22Rv1 (cell line): Measurements from ENCODE around the gene RPN2.

Experiments
- H3K27ac ChIP-seq: fragments of 450-650 bp; 2 replicates; pipeline ENCODE4 v1.5.1; 2017
- ZFX ChIP-seq: fragments of 450-650 bp; IDR thresholded peaks from 2 replicates; pipeline ENCODE4 v1.6.1; 2017; ENCODE audit warnings: antibody characterized with exemption, borderline replicate concordance
- TF ChIP-seq, protein P1 (sequence below): fragments of 450-650 bp; IDR thresholded peaks from 2 replicates; pipeline ENCODE4 v1.5.1; 2017; ENCODE audit warnings: mild to moderate bottlenecking

Gene RPN2

DNA sequence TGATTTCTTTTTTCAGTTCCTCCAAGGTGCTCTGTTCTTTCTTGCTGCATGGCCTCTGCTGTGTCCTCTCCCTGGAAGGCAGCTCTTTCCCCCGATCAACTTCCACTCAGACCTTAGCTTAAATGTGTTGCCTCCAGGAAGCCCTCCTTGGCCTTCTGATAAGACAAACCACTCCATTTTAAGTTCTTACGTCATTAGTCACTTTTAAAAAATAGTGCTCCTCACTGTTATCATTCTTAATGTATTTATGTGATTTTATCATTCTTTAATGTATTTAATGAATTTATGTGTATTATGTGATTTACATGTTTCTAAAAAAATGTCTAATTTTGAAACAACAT lies 98.1 kb downstream of the RPN2 start:
- TF ChIP-seq, protein P1, sequence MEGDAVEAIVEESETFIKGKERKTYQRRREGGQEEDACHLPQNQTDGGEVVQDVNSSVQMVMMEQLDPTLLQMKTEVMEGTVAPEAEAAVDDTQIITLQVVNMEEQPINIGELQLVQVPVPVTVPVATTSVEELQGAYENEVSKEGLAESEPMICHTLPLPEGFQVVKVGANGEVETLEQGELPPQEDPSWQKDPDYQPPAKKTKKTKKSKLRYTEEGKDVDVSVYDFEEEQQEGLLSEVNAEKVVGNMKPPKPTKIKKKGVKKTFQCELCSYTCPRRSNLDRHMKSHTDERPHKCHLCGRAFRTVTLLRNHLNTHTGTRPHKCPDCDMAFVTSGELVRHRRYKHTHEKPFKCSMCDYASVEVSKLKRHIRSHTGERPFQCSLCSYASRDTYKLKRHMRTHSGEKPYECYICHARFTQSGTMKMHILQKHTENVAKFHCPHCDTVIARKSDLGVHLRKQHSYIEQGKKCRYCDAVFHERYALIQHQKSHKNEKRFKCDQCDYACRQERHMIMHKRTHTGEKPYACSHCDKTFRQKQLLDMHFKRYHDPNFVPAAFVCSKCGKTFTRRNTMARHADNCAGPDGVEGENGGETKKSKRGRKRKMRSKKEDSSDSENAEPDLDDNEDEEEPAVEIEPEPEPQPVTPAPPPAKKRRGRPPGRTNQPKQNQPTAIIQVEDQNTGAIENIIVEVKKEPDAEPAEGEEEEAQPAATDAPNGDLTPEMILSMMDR, result no peak
- TF ChIP-seq ZFX, result no peak
- no peak overlapping the region for H3K27ac ChIP-seq

DNA sequence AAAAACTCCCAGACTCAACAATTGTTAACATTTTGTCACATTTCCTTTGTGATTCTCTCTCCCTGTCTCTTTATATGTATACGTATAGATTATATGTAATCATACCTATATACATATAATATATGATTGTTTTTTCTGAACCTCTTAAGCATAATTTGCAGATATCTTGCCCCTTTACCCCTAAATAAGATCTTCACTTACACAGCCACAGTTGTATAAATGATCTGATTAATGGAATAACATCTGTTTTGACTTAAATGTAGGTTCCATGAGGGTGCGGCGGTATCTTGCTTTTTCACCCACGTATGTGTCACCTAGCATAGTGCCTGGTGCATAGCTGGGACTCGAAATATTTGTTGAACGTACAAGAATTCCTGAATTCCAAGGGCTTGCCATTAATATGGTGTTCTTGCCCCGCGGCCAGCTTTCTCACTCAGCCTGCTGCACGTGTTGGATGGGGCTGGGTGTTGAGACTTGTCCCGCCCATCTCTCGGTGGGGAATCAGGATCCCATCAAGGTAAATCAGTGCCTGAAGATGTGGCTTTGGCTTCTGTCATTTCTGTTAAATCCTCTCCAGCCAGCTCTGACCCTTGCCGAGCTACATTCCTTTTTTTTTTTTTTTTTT lies 99.9 kb downstream of the RPN2 start:
- no peak overlapping the region for H3K27ac ChIP-seq
- TF ChIP-seq ZFX, result no peak
- TF ChIP-seq, protein P1, result no peak

DNA sequence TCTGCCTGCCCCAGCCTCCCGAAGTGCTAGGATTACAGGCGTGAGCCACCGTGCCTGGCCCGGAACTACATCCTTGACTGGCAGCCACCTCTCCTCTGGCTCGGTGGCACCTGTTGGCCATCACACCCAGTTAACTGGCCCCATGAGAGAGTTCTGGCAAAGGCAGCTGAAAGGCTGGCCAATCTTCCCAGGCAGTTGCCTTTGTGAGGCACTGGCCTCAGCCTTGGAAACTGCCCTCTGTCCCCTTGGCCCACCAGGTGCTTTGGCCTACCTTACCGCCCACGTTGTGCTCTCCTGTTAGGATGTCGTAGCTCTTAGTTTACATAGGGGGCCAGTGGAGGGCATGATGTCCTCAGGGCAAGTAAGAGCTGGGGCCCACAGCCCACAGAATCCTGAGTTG lies 100.7 kb downstream of the RPN2 start:
- no peak overlapping the region for H3K27ac ChIP-seq
- no peak for TF ChIP-seq ZFX
- TF ChIP-seq, protein P1, result no peak

DNA sequence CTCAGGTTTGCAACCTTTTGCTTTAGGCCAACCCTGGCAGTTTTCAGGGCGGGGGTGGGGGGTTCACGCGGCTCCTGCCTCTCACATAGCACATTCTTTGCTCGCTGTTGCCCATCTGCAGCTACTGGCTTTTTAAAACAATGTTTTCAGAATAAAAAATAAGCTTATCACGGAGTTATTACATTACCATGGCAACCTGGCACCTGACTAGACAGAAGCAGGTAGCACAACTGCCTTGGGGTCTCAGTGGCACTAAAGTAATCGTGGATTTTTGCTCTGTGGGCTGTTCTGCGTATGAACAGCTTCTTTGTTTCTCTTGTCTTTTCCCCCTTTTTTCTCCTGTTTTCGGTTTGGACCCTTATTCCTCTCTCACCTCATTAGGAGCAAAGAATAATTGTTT lies 101.3 kb downstream of the RPN2 start:
- no peak overlapping the region for H3K27ac ChIP-seq
- no peak for TF ChIP-seq ZFX
- TF ChIP-seq, protein P1, result no peak

DNA sequence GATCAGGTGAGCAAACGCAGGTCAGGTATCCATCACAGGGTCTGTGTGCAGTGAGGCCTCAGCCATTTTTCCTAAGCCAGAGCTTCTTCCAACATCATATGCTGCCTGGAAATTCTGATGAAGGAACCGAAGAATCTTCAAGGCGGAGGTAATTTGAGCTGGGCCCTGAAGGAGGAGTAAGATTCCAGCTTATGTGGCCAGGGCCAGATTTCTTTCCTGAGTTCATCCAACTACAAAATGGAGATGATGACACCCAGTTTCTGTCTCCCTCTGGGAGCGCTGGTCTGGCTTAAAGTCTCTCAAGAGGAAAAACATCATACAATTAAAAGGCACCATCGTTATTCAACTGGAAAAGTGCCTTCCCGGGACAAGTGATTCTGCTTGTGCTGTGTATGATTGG lies 103.4 kb downstream of the RPN2 start:
- no peak overlapping the region for H3K27ac ChIP-seq
- TF ChIP-seq, protein P1, result no peak
- no peak for TF ChIP-seq ZFX

DNA sequence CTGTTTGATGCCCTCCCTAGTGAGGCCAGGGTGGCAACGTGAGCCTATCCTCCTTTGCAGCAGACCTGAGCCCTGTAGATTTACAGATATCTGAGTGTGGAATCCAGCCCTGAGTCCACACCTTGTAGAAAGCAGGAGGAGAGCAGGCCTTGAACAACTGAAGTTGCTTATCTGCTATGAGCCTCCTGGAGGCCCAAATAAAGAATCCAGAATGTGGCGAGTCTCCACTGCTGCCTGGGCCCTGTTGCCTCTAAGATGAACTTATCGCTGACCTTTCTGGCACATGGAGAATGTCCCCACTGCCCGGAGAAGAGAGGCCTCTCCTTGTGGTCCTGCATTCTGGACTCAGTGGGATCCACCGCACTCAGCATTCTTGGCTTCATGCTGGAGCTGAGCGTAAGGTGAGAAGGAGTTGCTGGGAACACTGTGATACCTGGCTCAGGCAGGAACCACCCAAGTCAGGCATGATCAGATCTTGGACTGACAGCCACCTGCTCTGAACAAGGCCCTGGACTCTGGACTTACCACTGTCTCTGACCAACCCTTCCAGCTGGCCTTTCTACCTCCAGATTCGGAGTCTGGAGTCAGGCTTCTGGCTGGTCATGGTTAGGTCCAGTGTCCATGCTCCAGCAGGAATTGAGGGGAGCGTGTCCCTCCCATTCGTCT lies 104.5 kb downstream of the RPN2 start:
- TF ChIP-seq ZFX, result no peak
- TF ChIP-seq, protein P1, result no peak

DNA sequence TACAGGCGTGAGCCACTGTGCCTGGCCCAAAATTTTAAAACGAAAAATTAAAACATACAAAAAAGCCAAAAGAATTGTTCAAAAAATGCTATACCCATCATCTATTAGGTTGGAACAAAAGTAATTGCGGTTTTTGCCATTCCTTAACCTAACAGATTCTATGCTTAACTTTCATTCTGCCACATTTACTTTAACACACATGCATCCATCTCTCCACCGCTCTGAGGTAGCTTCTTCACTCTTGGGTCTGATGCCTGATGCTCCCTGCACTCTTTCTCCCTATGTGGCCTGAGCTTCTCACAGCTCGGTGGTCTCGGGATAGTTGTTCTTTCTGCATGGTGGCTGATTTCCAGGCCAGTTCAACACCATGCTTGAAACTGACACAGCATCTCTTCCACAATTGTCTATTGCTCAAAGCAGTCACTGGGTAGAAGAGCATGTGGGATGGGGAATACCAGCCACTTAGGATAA lies 105.6 kb downstream of the RPN2 start:
- H3K27ac ChIP-seq, result no peak overlapping the region
- TF ChIP-seq ZFX, result no peak
- TF ChIP-seq, protein P1, result no peak

More for the DNA sequence above, 104.5 kb downstream of the RPN2 start:
- no peak overlapping the region for H3K27ac ChIP-seq
